Metanephros (tissue), 2 donors: Measurements from ENCODE around the gene KRTAP29-1. TPM values are rescaled to one million over a fixed set of nuclear protein-coding genes. Genes with fewer than 3 reads are reported as not detected.

Experiments used
- small RNA-seq: library from RNA; depleted of rRNA; stranded (forward); fragments of <200 nt; gene quantifications from one replicate; pipeline ENCODE3, GENCODE V24; 2014; ENCODE audit warnings: low replicate concordance
- total RNA-seq: library from RNA; depleted of rRNA; stranded (reverse); fragments of >200 nt; gene quantifications from one replicate; pipeline ENCODE4 v1.2.3, GENCODE V29; 2014

Gene KRTAP29-1
- total RNA-seq: not detected

GRCh38 chr17:41301916-41302901, at the start of gene KRTAP29-1:
Gene KRTAP29-1, minus strand, starts transcription at chr17:41302851. Its CDS starts 0 bp downstream, at chr17:41302851.

GRCh38 chr17:41350381-41350878, 47.8 kb upstream of the KRTAP29-1 start, which contains the start of gene KRT33A:
Gene KRT33A, minus strand, starts transcription at chr17:41350828. Its CDS starts 61 bp downstream, at chr17:41350767.

GRCh38 chr17:41315204-41315794, 12.6 kb upstream of the KRTAP29-1 start, which contains the start of gene KRTAP17-1:
Gene KRTAP17-1, minus strand, starts transcription at chr17:41315710. Its CDS starts 60 bp downstream, at chr17:41315650.

GRCh38 chr17:41308918-41309359, 6.3 kb upstream of the KRTAP29-1 start, which contains the start of gene KRTAP16-1:
Gene KRTAP16-1, minus strand, starts transcription at chr17:41309309. Its CDS starts 56 bp downstream, at chr17:41309253.

GRCh38 chr17:41275648-41276190, 26.9 kb downstream of the KRTAP29-1 start, which contains the start of gene KRTAP9-7:
Gene KRTAP9-7, plus strand, starts transcription at chr17:41275698. Its CDS starts 0 bp downstream, at chr17:41275698.

GRCh38 chr17:41265078-41265477, 37.6 kb downstream of the KRTAP29-1 start, which contains the start of gene KRTAP9-6:
Gene KRTAP9-6, plus strand, starts transcription at chr17:41265378. Its CDS starts 0 bp downstream, at chr17:41265378.

GRCh38 chr17:41255381-41256290, 47.0 kb downstream of the KRTAP29-1 start, which contains the start of gene KRTAP9-9:
Gene KRTAP9-9, plus strand, starts transcription at chr17:41255384.

Small RNA genes lying within 50 kb of the gene (small RNA-seq; reads per million reads assigned to genes)
- gene KRTAP9-10P: not detected

Other genes starting within 250 kb of the KRTAP29-1 start
- gene KRTAP2-2, start 247.6 kb downstream of the KRTAP29-1 start, total RNA-seq: not detected
- not detected for gene KRTAP2-3, start 242.7 kb downstream of the KRTAP29-1 start, total RNA-seq
- not detected for gene KRTAP2-4, start 237.0 kb downstream of the KRTAP29-1 start, total RNA-seq
- not detected for gene KRTAP4-7, start 218.7 kb downstream of the KRTAP29-1 start, total RNA-seq
- not detected for gene KRTAP4-8, start 204.7 kb downstream of the KRTAP29-1 start, total RNA-seq
- gene KRTAP4-16, start 200.6 kb downstream of the KRTAP29-1 start, total RNA-seq: not detected
- not detected for gene KRTAP4-9, start 197.5 kb downstream of the KRTAP29-1 start, total RNA-seq
- not detected for gene KRTAP4-11, start 184.5 kb downstream of the KRTAP29-1 start, total RNA-seq
- not detected for gene KRTAP4-12, start 178.7 kb downstream of the KRTAP29-1 start, total RNA-seq
- gene KRTAP4-6, start 162.3 kb downstream of the KRTAP29-1 start, total RNA-seq: not detected
- not detected for gene KRTAP4-5, start 153.0 kb downstream of the KRTAP29-1 start, total RNA-seq
- not detected for gene KRTAP4-4, start 142.1 kb downstream of the KRTAP29-1 start, total RNA-seq
- not detected for gene KRTAP4-3, start 134.6 kb downstream of the KRTAP29-1 start, total RNA-seq
- gene KRTAP4-2, start 124.6 kb downstream of the KRTAP29-1 start, total RNA-seq: not detected
- not detected for gene KRTAP4-1, start 117.9 kb downstream of the KRTAP29-1 start, total RNA-seq
- not detected for gene KRTAP9-1, start 113.0 kb downstream of the KRTAP29-1 start, total RNA-seq
- not detected for gene KRTAP9-2, start 76.2 kb downstream of the KRTAP29-1 start, total RNA-seq
- not detected for gene KRTAP9-3, start 70.4 kb downstream of the KRTAP29-1 start, total RNA-seq
- gene KRTAP9-8, start 64.9 kb downstream of the KRTAP29-1 start, total RNA-seq: not detected
- not detected for gene KRTAP9-4, start 53.2 kb downstream of the KRTAP29-1 start, total RNA-seq
- gene KRTAP9-9, start 47.5 kb downstream of the KRTAP29-1 start, total RNA-seq: not detected
- gene KRTAP9-6, start 37.5 kb downstream of the KRTAP29-1 start, total RNA-seq: not detected
- gene KRTAP9-7, start 27.2 kb downstream of the KRTAP29-1 start, total RNA-seq: not detected
- gene KRTAP16-1, start 6.5 kb upstream of the KRTAP29-1 start, total RNA-seq: not detected
- gene KRTAP17-1, start 12.9 kb upstream of the KRTAP29-1 start, total RNA-seq: not detected
- 0.12 TPM for gene KRT33A, start 48.0 kb upstream of the KRTAP29-1 start, total RNA-seq
- gene KRT33B, start 67.0 kb upstream of the KRTAP29-1 start, total RNA-seq: not detected
- not detected for gene KRT34, start 79.5 kb upstream of the KRTAP29-1 start, total RNA-seq
- gene KRT31, start 94.8 kb upstream of the KRTAP29-1 start, total RNA-seq: 0.47 TPM
- gene KRT37, start 121.7 kb upstream of the KRTAP29-1 start, total RNA-seq: not detected
- gene KRT38, start 138.1 kb upstream of the KRTAP29-1 start, total RNA-seq: not detected
- not detected for gene KRT32, start 164.5 kb upstream of the KRTAP29-1 start, total RNA-seq
- gene KRT35, start 178.3 kb upstream of the KRTAP29-1 start, total RNA-seq: 0.41 TPM
- gene KRT36, start 187.1 kb upstream of the KRTAP29-1 start, total RNA-seq: not detected
- gene KRT13, start 202.8 kb upstream of the KRTAP29-1 start, total RNA-seq: 7.4 TPM
- 1.1 TPM for gene KRT15, start 216.0 kb upstream of the KRTAP29-1 start, total RNA-seq
- 308 TPM for gene KRT19, start 225.5 kb upstream of the KRTAP29-1 start, total RNA-seq